GM12892 (cell line): ENCODE measurements around the gene C3orf80.
"Not testable (repeated sequence)": the region's sequence is repeated elsewhere in the genome, so short reads cannot be mapped to it uniquely, and the experiment has no call there.

Experiments
- DNase-seq: peaks from one replicate; pipeline ENCODE4 v3.0.0; 2011; ENCODE audit not compliant: insufficient read length
- FAIRE-seq: peaks from 2 replicates; lab custom pipeline; 2011; peaks lifted over from hg19 to GRCh38; lab: Jason Lieb, UNC
- POLR2A ChIP-seq: IDR thresholded peaks from 2 replicates; pipeline ENCODE4 v1.6.1; 2011; ENCODE audit warnings: low read depth, low read length, control low read depth
- POLR2AphosphoS5 ChIP-seq: IDR thresholded peaks from 2 replicates; pipeline ENCODE4 v1.6.1; 2011; ENCODE audit warnings: low read depth, low read length, control low read depth
- TAF1 ChIP-seq: IDR thresholded peaks from 2 replicates; pipeline ENCODE4 v1.6.1; 2011; ENCODE audit warnings: low read depth, mild to moderate bottlenecking, control low read depth, low read length, borderline replicate concordance

Gene C3orf80

DNA sequence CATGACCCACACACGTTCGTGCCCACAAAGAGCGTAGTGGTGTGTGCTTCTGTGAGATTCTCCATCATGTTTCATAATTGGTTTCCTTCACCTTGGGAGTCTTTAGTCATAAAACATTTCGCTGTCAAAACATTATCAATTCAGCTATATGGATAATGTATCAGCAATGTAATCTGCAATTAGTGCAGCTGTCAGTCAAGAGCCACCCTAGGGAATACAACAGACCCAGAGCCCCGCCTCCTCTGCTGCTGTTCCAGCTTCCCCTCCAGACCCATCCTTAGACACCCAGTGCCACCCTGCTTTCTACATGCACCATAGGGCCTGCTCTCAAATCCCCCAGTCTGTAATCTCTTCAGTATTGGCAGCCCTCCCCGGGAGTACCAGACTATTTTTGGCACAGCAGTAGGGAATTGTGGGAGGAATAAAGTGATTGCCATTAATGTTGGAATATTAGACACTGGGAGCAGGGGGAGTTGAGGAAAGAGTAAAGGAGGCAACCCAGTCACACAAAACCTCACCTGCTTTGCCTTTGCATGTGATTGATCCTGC, 31.5 kb upstream of the C3orf80 start:
- TF ChIP-seq POLR2A, result no peak
- no peak for TF ChIP-seq POLR2AphosphoS5
- DNase-seq (no peak), FAIRE-seq (no peak)

DNA sequence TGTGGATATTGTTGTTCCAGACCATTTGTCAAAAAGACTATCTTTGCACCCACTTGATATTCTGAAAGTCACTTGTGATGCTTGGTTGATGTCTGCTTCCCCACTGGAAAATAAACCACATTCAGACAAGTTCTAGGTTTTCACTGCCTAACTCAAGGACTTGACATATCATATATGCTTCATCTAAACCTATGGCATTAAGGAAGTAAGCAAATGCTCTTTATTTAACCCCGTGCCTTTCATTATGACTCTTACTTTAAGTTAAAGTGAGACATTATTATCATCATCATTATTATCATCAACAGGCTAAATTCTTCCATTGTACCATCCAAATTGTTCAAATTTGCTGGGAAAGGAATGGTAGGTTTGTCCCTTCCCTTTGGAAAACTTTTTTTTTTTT, 30.8 kb upstream of the C3orf80 start:
- TF ChIP-seq POLR2A (no peak), TAF1 (no peak), POLR2AphosphoS5 (no peak)

GRCh38 chr3:160195106-160195505, 30.1 kb upstream of the C3orf80 start:
- TF ChIP-seq POLR2A (no peak), TAF1 (no peak), POLR2AphosphoS5 (no peak)
- no peak for DNase-seq
- no peak for FAIRE-seq

More for the DNA sequence above, 30.8 kb upstream of the C3orf80 start:
- DNase-seq, result no peak
- FAIRE-seq, result no peak

DNA sequence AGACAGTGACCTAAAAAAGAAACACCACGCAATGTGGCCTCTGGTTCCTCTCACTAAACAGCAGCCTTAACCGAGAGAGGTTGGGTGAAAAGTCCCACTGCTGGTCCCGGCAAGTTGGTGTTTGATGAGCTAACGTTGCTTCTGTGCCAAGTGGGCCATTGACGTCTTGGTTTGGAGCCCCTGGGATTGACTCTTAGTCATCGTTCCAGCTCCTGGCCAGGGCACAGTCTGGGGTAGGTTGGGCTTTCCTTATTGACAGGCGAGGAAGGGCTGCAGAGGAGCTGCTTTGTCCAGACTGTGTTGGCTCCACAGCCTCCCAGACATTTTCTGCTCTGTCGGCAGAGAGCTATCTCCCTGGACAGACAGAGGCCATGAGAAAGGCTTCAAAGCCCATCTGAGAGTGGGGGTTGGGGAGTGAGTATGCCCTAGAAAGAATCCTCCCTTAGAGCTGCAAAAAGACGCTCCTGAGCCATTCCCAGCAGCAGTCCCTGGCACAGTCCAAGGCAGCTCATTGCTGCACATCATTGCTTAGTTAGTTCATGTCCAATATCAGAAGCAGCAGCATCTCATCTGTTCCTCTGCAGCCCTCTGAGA, 28.6 kb upstream of the C3orf80 start:
- FAIRE-seq (no peak), DNase-seq (no peak)
- TF ChIP-seq POLR2A (no peak), POLR2AphosphoS5 (no peak), TAF1 (no peak)

GRCh38 chr3:160199108-160199507, 26.1 kb upstream of the C3orf80 start:
- TF ChIP-seq TAF1 (no peak), POLR2AphosphoS5 (no peak), POLR2A (no peak)
- no peak for DNase-seq
- no peak for FAIRE-seq

DNA sequence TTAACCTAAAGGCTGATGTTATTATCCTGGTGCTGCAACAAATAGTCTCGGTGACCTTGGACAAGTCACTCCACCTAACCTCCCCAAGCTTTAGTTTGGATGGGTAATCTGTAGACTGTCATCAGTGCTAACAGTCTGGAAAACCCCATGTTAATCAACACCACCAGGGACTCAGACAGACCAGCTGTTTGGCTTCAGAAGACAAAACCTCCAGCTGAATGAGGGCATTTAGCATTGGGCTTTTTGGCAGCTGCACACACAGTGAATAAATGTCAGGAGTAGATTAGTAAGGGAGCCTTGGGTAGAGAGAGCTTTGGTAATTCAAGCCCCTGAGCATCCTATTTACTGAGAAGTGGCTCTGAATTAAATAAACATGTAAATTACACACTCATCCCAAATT, 24.9 kb upstream of the C3orf80 start:
- TF ChIP-seq POLR2AphosphoS5 (no peak), POLR2A (no peak), TAF1 (no peak)
- FAIRE-seq, result no peak
- no peak for DNase-seq

DNA sequence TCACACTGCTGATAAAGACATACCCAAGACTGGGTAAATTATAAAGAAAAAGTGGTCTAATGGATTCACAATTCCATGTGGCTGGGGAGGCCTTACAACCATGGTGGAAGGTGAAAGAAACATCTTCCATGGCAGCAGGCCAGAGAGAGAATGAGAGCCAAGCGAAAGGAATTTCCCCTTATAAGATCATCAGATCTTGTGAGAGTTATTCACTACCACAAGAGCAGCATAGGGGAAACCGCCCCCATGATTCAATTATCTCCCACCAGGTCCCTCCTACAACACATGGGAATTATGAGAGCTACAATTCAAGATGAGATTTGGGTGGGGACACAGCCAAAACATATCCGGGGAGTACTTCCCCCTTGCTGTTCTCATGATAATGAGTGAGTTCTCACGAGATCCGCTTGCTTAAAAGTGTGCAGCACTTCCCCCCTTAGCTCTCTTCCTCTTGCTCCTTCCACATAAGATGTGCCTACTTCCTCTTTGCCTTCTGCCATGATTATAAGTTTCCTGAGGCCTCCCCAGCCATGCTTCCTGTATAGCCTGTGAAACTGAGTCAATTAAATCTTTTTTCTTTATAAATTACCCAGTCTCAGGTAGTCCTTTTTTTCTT, 20.7 kb upstream of the C3orf80 start:
- DNase-seq, FAIRE-seq: not testable (repeated sequence)

- TF ChIP-seq POLR2AphosphoS5, result no peak
- no peak for TF ChIP-seq POLR2A
- no peak for TF ChIP-seq TAF1
- FAIRE-seq, result no peak
- DNase-seq, result no peak
Observed at GRCh38 chr3:160205606-160206005, 19.6 kb upstream of the C3orf80 start.

DNA sequence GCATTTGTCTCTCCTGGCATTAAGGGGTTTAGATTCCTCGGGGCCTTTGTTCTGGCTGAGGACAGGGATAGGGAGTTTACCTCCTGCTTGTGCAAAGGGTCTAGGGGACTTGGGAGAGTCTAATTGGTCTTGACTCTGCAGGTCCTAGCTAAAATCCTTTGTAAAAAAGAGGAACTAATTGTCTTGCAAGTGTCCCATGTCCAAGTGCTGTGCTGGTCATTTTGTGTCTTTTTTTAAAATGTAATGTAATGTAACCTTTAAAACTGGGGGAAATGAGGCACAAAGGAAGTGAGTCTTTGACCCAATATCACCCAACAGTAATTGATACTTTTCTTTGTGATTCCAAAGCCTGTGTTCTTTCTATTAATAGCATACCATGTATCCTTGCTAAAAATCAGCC, 14.9 kb upstream of the C3orf80 start:
- no peak for FAIRE-seq
- DNase-seq, result no peak
- TF ChIP-seq TAF1 (no peak), POLR2AphosphoS5 (no peak)

DNA sequence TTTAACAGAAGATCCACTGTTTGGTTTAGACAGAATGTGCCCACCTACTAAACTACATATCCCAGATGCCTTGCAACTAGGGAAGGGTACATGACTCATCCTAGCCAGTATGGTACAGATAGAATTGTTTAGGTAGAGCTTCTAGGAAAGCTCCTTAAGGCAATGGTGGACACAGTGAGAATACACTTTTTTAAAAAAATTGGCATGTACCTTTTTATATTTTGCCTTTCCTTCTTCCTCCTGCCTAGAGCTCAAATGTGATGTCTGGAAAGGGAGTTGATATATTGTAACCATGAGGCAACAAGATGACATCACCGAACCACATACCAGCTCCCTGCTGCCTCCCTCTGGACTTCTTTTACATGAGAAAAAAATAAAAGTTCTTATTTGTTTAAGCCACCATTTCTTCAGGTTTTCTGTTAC, 14.4 kb upstream of the C3orf80 start:
- no peak for DNase-seq

GRCh38 chr3:160213191-160213590, 12.0 kb upstream of the C3orf80 start:
- TF ChIP-seq POLR2A (no peak), TAF1 (no peak)
- no peak for FAIRE-seq

More for the DNA sequence above, 14.4 kb upstream of the C3orf80 start:
- TF ChIP-seq TAF1 (no peak), POLR2AphosphoS5 (no peak), POLR2A (no peak)
- no peak for FAIRE-seq

GRCh38 chr3:160217675-160218074, 7.5 kb upstream of the C3orf80 start:
- TF ChIP-seq POLR2A (no peak), POLR2AphosphoS5 (no peak), TAF1 (no peak)
- DNase-seq (no peak), FAIRE-seq (no peak)

More at GRCh38 chr3:160213191-160213590, 12.0 kb upstream of the C3orf80 start:
- DNase-seq, result no peak

- FAIRE-seq, result no peak
- TF ChIP-seq TAF1 (no peak), POLR2AphosphoS5 (no peak), POLR2A (no peak)
- no peak for DNase-seq
Observed at GRCh38 chr3:160218136-160218535, 7.1 kb upstream of the C3orf80 start.
